ENCODE results near the gene HARS2. TPM values are rescaled to one million over a fixed set of nuclear protein-coding genes. Genes with fewer than 3 reads are reported as not detected.
"Not testable (repeated sequence)": the region's sequence is repeated elsewhere in the genome, so short reads cannot be mapped to it uniquely, and the experiment has no call there.

HARS2 gene
- polyA plus RNA-seq, 3 donors = 43.1 to 62.8 (median 55.1) TPM

DNA sequence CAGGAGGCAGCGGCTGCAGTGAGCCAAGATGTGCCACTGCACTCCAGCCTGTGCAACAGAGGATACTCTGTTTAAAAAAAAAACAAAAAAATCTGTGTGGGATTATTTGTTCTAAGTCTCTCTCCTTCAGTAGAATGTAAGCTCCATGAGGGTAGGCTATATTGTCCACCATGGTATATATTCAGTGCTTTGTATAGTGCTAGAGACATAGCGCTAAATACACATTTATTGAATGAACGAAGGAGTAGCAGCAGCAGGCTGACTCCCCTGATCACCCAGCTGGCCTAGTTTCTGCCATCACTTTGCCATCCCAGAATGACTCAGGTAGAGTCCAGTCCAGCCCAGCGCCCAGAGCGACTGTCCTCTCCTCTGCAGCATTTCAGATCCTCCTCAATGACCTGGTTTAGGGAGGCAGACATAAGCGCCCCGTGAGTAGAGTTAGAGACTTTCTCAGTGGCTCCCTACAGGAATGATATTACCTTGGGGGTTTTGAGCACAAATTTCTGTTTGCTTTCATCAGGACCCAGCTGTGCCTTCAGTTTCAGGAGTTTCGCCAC, 801 bp upstream of the HARS2 start:
- DNase-seq = no peak

DNA sequence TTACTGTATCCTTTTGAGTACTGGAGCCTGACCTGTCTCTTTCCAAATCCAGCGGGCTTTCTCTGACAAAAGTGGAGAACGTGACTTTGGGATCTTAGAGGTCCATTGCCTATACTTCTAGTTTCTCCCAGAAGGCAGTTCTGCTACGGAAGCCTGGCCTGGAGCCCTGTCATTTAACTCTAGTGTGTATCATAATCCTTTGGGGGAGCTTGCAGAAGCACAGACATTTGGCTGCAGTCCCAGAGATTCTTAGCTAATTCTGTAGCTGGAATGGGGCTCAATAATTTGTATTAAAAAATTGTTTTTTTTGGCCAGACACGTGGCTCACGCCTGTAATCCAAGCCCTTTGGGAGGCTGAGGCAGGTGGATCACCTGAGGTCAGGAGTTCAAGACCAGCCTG, 3.0 kb downstream of the HARS2 start:
- no peak for DNase-seq

DNA sequence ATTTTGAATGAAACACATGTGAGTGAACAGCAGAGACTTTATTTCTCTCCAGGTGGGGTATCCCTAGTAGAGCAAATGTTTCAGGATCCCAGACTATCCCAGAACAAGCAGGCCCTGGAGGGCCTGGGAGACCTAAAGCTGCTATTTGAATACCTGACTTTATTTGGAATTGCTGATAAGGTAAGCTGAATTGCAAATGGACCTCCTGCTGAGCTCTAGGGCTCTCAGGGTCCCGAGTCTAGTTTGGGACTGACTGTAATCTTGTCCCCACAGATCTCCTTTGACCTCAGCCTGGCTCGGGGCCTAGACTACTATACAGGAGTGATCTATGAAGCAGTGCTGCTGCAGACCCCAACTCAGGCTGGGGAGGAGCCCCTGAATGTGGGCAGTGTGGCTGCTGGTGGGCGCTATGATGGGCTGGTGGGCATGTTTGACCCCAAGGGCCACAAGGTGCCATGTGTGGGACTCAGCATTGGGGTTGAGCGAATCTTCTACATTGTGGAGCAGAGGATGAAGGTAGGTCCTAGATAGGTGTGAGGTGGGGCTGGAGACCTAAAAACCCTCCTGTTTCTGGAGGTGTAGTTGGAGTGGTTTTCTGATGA, 5.7 kb downstream of the HARS2 start:
- DNase-seq = no peak

DNA sequence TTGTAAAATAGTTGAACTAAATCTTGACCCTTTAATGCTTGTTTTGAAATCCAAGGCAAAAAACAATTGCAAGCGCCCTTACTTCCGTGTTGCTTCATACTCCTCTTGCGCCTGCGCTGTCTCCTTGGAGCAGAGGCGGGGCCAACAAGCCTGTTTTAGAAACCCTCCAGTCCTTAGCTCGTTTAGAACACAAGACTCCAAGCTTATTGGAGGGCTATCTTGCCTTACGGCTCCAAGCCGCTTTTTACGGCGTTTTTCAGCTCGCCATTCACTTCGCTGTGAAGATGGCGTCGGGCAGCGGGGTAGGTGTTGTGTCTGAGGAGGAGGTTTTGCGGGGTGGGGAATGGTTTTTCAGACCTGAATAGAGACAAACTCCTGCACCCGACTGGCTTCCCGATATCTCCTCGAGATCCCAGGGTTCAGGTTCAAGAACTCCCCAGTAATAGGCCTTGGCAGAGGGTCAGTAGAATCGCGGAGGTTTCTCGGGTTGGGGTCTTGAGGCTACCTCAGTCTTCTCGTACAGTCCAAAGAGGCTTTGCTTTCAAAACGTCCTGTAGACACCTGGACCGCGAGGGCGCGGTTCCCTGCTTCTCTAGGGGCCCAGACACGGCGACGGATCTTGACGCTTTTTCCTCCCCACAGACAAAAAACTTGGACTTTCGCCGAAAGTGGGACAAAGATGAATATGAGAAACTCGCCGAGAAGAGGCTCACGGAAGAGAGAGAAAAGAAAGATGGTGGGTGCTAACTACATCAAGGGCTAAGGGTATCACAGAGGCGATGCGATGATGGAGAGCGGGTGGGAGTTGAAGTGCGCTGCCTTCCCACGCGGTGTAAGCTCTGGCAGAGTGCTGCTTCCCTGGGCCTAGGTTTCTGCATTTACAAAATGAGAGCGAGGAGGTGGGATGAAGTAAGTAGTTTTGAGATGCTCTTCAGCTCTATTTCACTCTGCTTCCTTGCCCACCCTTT, 9.2 kb downstream of the HARS2 start, which contains the start of gene ZMAT2:
Gene ZMAT2, plus strand, starts transcription at position 271 of the 968 bp plus-strand sequence. Its CDS starts 14 bp downstream, at position 285.
- peak; percentile 97 for DNase-seq

DNA sequence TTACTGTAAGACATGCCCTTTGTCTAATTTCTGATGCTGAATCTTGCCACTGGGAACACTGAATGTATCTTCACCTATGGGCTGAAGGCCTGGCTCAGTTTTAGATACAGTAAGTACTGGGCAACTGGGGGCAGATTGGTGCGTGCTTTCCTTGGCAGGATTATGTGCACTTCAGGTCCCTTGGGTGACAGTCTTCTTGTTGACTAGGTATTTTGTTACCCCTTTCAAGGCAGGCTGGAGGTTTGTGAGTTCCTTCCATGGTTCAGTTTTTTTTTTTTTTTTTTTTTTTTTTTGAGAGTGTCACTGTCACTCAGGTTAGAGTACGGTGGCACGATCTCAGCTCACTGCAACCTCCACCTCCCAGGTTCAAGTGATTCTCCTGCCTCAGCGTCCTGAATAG, 16.6 kb downstream of the HARS2 start:
- no peak for DNase-seq

DNA sequence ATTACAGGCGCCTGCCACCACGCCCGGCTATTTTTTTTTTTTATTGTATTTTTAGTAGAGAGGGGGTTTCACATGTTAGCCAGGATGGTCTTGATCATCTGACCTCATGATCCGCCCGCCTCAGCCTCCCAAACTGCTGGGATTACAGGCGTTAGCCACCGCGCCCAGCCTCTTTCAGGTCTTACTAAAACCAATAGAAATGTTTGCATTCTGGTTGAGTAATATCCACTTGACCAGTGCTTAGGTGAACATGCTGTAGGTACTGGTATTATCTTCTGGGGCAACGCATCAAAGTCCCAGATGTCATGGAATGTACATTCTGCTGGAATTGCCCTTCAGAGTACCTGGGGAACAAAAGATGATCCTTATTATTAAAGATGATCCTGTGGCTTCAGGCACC, 17.5 kb downstream of the HARS2 start:
- not testable (repeated sequence) for DNase-seq

DNA sequence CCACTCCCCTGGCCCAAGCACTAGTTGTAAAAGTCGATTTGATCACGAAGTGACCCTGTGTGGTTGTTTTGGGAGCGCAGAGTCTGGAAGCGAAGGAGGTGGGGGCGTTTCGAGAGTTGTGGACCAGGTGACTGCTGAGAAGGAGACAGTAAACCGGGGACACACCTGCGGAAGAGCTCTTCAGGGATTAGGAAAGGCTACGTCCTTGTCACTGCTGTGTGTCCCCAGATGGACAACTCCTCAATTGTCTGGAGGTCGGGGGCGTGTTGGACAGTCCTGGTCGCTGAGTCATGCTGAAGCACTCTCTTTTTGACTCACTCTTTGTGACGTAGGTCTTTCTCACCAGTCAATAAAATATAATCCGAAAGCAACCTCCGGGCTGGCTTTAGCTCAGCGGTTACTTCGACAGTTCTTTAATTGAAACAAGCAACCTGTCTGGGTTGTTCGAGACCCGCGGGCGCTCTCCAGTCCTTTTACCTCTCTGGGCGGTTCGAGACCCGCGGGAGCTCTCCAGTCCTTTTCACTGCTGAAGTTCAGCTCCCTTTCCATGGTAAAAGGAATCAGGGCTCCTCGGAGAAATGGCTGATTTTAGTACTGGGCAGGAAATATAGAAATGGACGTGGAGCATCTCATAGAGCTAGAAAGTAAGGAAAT, 19.8 kb downstream of the HARS2 start:
- DNase-seq = peak; percentile 89

DNA sequence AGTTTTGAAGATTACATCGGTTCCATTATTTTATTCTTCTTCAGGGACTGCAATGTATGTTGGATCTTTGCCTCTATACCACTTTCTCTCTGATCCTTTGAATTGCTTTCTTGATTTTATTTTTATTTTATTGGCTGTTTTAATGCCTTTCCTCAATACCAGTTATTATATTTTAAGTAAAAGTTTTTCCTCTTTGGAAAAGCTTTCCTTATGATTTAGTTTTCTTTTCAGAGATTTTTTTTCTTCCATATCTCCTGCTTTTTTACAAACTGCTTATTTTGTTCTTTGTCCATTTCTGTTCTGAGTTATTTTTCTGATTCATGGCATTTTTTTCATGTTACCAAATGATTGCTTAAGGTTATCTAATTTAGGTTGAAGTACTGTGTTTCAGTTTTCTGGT, 20.5 kb downstream of the HARS2 start:
- DNase-seq = no peak

DNA sequence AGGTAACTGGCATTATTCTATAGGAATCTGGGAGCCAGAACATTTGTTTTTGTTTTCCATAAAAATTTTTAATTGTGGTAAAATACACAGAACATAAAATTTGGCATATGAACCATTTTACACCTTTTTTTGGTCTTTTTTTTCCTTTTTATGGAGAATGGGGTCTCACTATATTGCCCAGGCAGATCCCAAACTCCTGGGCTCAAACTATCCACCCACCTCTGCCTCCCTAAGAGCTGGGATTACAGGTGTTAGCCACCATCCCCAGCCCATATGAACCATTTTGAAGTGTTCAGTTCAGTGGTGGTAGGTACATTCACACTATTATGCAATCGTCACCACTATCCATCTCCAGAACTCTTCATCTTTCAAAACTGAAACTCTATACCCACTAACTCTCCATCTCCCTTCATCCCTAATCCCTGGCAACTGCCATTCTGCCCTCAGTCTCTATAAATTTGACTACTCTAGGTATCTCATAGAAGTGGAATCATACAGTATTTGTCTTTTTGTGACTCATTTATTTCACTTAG, 22.4 kb downstream of the HARS2 start:
- no peak for DNase-seq

DNA sequence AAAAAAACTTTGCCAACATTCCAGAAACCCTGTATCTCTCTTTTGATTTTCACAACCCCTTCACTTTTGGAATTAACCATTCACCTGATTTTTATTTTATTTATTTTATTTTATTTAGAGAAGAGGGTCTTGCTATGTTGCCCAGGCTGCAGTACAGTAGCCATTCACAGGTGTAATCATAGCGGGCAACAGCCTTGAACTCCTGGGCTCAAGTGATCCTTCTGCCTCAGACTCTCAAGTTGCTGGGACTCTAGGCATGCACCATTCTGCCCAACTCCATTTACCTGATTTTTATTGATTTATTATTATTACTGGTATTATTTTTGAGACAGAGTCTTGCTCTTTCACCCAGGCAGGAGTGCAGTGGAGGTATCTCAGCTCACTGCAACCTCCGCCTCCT, 25.0 kb downstream of the HARS2 start:
- DNase-seq = not testable (repeated sequence)

DNA sequence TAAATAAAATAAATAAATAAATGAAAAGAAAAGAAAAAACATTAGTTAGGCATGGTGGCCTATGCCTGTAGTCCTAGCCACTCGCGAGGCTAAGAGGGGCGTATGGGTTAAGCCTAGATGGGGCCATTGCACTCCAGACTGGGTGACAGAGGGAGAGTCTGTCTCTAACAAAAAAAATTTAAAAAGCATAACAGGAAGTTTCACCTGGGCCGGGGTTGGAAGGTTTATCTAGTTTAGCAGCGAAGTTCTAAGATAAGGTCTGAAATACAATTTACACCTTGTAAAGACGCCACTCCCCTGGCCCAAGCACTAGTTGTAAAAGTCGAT, 27.0 kb downstream of the HARS2 start:
- no peak for DNase-seq

DNA sequence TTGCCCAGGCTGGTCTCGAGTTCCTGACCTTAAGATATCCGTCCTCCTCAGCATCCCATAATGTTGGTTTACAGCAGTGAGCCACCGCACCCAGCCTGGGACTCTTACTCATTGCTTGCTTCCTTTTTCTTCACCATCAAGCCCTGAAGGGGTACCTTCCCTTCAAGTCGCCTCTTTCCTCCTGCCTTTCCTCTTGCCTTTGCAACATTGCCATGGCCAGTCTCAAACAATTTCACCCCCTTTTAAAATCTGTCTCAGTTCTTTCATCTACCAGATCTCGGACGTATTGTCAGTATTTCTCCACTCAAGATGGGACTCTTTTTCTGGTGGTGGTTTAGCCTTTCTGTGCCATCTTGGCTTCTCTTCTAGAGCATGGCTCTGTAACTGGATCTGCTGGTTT, 29.5 kb downstream of the HARS2 start:
- DNase-seq = not testable (repeated sequence)

DNA sequence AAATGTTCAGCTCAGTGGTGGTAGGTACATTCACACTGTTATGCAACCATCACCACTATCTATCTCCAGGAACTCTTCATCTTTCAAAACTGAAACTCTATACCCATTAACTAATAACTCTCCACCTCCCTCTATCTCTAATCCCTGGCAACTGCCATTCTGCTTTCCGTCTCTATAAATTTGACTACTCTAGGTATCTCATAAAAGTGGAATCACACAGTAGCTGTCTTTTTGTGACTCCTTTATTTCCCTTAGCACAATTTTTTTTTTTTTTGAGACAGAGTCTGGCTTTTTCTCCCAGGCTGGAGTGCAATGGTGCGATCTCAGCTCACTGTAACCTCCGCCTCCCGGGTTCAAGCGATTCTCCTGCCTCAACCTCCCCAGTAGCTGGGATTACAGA, 30.1 kb downstream of the HARS2 start:
- DNase-seq = not testable (repeated sequence)

DNA sequence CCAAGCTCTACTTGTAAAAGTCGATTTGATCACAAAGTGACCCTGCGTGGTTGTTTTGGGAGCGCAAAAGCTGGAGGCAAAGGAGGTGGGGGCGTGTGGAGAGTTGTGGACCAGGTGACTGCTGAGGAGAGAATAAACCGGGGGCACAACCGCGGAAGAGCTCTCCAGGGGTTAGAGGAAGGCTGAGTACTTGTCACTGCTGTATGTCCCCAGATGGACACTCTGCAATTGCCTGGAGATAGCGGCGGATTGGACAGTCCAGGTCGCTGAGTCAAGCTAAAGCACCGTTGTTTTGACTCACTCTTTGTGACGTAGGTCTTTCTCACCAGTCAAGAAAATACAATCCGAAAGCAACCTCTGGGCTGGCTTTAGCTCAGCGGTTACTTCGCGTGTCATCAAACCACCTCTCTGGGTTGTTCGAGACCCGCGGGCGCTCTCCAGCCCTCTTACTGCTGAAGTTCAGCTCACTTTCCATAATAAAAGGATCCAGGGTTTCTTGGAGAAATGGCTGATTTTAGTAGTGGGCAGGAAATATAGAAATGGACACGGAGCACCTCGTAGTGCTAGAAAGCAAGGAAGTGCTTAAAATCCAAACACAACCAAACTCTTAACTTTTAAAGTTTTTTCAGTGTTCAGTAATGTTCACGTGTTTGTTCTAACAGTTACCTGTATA, 34.7 kb downstream of the HARS2 start:
- peak; percentile 48 for DNase-seq

DNA sequence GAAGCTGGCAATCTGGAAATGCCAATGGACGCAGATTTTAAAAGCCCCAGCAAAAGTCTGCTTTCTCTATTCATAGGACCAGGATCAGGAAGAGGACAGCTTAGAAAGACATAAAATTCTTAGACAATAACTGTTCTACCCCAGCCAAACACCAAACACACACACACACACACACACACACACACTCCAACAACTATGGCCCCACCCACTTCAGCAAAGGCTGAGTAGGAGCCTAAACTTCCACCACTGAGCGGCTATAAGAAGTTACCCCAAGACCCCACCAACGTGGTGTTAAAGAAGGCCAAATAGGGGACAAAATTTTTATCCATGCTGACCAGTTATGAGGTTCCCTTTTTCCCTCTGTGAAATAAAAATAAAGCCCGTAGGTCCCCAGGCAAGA, 41.8 kb downstream of the HARS2 start:
- DNase-seq = no peak

DNA sequence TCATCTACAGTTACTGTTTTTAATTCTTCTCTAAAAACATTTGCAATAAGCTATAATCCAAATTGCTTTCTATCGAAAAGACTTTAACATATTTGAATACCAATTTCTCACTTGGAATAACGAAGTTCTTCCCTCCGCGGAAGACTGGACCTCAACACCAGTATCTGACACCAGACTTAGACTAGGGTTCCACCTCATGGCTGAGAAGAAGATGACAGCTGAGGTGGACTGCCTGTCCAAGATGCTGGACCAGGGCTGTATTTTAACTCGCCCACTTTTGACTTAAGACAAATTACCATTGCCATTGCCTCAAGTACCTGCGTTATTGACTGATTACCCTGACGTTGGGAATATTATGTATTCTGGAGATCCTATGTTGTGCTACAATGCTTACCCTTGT, 43.1 kb downstream of the HARS2 start:
- DNase-seq = no peak

DNA sequence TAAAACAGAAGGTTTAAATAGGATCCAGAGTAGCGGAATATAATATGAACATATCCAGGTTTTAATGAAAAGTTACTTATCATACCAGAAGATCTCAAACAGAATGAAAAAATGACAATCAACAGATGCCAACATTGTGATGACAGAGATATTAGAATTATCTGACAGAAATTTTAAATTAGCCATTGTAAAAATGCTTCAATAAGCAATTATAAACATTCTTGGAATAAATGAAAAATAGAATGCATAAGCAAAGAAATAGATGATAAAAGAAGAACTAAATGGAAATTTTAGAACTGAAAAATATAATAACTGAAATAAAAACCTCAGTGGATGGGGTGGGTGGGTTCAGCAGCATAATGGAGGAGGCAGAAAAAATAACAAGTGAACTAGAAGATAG, 46.2 kb downstream of the HARS2 start:
- DNase-seq = no peak

DNA sequence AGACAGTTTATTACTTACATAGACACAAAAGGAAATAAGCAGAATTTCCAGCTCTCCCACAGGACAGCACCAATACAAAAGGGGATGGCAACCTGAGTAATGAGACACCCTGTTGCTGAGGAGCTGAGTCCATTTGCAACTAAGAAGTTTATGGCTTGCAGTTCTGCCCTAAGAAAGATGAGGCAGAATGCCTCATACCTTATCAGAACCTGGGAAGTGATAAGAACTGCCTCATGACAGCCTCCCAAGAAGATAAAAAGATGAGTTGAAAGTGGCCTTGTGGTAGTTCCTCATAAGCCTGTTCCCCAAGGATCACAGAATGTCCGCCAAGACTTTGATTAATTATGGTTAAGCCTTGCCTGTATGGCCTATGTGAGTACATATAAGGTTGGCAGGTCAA, 50.7 kb downstream of the HARS2 start:
- no peak for DNase-seq
